Liver (tissue), 9 donors: ENCODE data around the gene BAG5. TPM values are rescaled to one million over a fixed set of nuclear protein-coding genes. Genes with fewer than 3 reads are reported as not detected.

Experiments
- DNase-seq: peaks from one replicate; pipeline ENCODE4 v3.0.0-alpha.2; 2017; ENCODE audit warnings: low spot score
- H3K27ac ChIP-seq, 2 donors: one replicate each; pipeline ENCODE4 v1.7.0; 2013; ENCODE audit warnings: inconsistent platforms in 2 of 2, low read length in 2 of 2, control low read depth in 1 of 2, low read depth in 1 of 2, mild to moderate bottlenecking in 1 of 2
- H3K27me3 ChIP-seq, 4 donors: one replicate each; pipeline versions ENCODE4 v1.6.1 to v1.7.0; 2013; ENCODE audit warnings: low read length in 3 of 4, inconsistent platforms in 1 of 4, mild to moderate bottlenecking in 1 of 4, moderate library complexity in 1 of 4; ENCODE audit not compliant: control insufficient read depth in 4 of 4, insufficient read depth in 4 of 4
- H3K36me3 ChIP-seq, 4 donors: one replicate each; pipeline versions ENCODE4 v1.6.1 to v1.7.0; 2013; ENCODE audit warnings: low read length in 3 of 4, mild to moderate bottlenecking in 3 of 4, low read depth in 1 of 4, moderate library complexity in 1 of 4; ENCODE audit not compliant: control insufficient read depth in 4 of 4, insufficient read depth in 3 of 4
- H3K4me1 ChIP-seq, 4 donors: one replicate each; pipeline versions ENCODE4 v1.6.1 to v1.7.0; 2013; ENCODE audit warnings: low read length in 3 of 4, mild to moderate bottlenecking in 3 of 4, moderate library complexity in 1 of 4; ENCODE audit not compliant: control insufficient read depth in 4 of 4, insufficient read depth in 4 of 4
- H3K4me3 ChIP-seq, 3 donors: one replicate each; pipeline versions ENCODE4 v1.6.1 to v1.7.0; 2013; ENCODE audit warnings: low read length in 3 of 3, control low read depth in 1 of 3, low read depth in 1 of 3, mild to moderate bottlenecking in 1 of 3
- H3K9ac ChIP-seq, 2 donors: one replicate each; pipeline ENCODE4 v1.7.0; 2013; ENCODE audit warnings: low read length in 2 of 2, mild to moderate bottlenecking in 2 of 2, moderate library complexity in 2 of 2, control low read depth in 1 of 2, low read depth in 1 of 2
- H3K9me3 ChIP-seq, 4 donors: one replicate each; pipeline versions ENCODE4 v1.6.1 to v1.7.0; 2013; ENCODE audit warnings: low read length in 3 of 4; ENCODE audit not compliant: control insufficient read depth in 4 of 4
- EGR1 ChIP-seq, 2 donors: IDR thresholded peaks; 2 replicates each; pipeline ENCODE4 v1.6.1; 2016 to 2018; ENCODE audit warnings: antibody characterized with exemption in 2 of 2, low read depth in 2 of 2
- FOXA1 ChIP-seq: IDR thresholded peaks from 2 replicates; pipeline ENCODE4 v1.6.1; 2016; ENCODE audit warnings: antibody characterized with exemption
- FOXA2 ChIP-seq: IDR thresholded peaks from 2 replicates; pipeline ENCODE4 v1.6.1; 2016; ENCODE audit warnings: antibody characterized with exemption
- GABPA ChIP-seq, 2 donors: IDR thresholded peaks in 1 of 2; conservative IDR thresholded peaks in 1 of 2; 2 replicates each; pipeline ENCODE4 v1.6.1; 2016; ENCODE audit warnings: antibody characterized with exemption in 2 of 2, mild to moderate bottlenecking in 1 of 2, moderate library complexity in 1 of 2
- HNF4A ChIP-seq, 2 donors: conservative IDR thresholded peaks; 2 replicates each; pipeline ENCODE4 v1.6.1; 2016; ENCODE audit warnings: antibody characterized with exemption in 2 of 2, mild to moderate bottlenecking in 2 of 2
- HNF4G ChIP-seq: IDR thresholded peaks from 2 replicates; pipeline ENCODE4 v1.6.1; 2016; ENCODE audit warnings: antibody characterized with exemption
- JUND ChIP-seq, 2 donors: IDR thresholded peaks; 2 replicates each; pipeline ENCODE4 v1.6.1; 2016; ENCODE audit warnings: antibody characterized with exemption in 2 of 2
- NR2F2 ChIP-seq: IDR thresholded peaks from 2 replicates; pipeline ENCODE4 v1.6.1; 2016; ENCODE audit warnings: antibody characterized with exemption
- RAD21 ChIP-seq, 2 donors: IDR thresholded peaks; 2 replicates each; pipeline ENCODE4 v1.6.1; 2016; ENCODE audit warnings: antibody characterized with exemption in 2 of 2, mild to moderate bottlenecking in 2 of 2
- RXRA ChIP-seq, 2 donors: IDR thresholded peaks; 2 replicates each; pipeline ENCODE4 v1.6.1; 2017 to 2018; ENCODE audit warnings: antibody characterized with exemption in 2 of 2, mild to moderate bottlenecking in 1 of 2
- SP1 ChIP-seq: IDR thresholded peaks from 2 replicates; pipeline ENCODE4 v1.6.1; 2018; ENCODE audit warnings: antibody characterized with exemption, mild to moderate bottlenecking
- TAF1 ChIP-seq: conservative IDR thresholded peaks from 2 replicates; pipeline ENCODE4 v1.6.1; 2016; ENCODE audit warnings: antibody characterized with exemption, mild to moderate bottlenecking
- YY1 ChIP-seq: IDR thresholded peaks from 2 replicates; pipeline ENCODE4 v1.6.1; 2016; ENCODE audit warnings: antibody characterized with exemption, mild to moderate bottlenecking
- WGBS: extraction: QIAGEN DNeasy Blood & Tissue Kit; methylation state at CpG from one replicate; pipeline ENCODE4 v1.1.7; 2013; 5-methylcytosine and 5-hydroxymethylcytosine counted together
- polyA plus RNA-seq, 2 donors: library from polyadenylated mRNA; stranded (reverse) in 1 of 2; unstranded in 1 of 2; fragments of 200-250 nt in 1 of 2; fragments of >200 nt in 1 of 2; fragmentation: Nextera tagmentation in 1 of 2; extraction: Ambion mirVana in 1 of 2; gene quantifications; one replicate each; pipeline versions ENCODE4 v1.2.1 to v1.2.3, GENCODE V29; 2013 to 2015
- total RNA-seq, 2 donors: library from RNA; depleted of rRNA; stranded (reverse); fragments of >200 nt; gene quantifications; one replicate each; pipeline ENCODE4 v1.2.3, GENCODE V29; 2014
- TF ChIP-seq, protein P1 (sequence below): IDR thresholded peaks from 2 replicates; pipeline ENCODE4 v1.6.1; 2016; ENCODE audit warnings: antibody characterized with exemption
- TF ChIP-seq, protein P2 (sequence below): fragments of 150-350 bp; IDR thresholded peaks from 2 replicates; pipeline ENCODE4 v1.5.1; 2017; ENCODE audit warnings: improper control_type of control experiment, low read depth, low read length; ENCODE audit not compliant: missing input control
- TF ChIP-seq, protein P3 (sequence below): IDR thresholded peaks from 2 replicates; pipeline ENCODE4 v1.6.1; 2016; ENCODE audit warnings: antibody characterized with exemption
- TF ChIP-seq, protein P4 (sequence below): IDR thresholded peaks from 2 replicates; pipeline ENCODE4 v1.6.1; 2016; ENCODE audit warnings: antibody characterized with exemption
- TF ChIP-seq, protein P5 (sequence below): IDR thresholded peaks from 2 replicates; pipeline ENCODE4 v1.6.1; 2016; ENCODE audit warnings: antibody characterized with exemption, mild to moderate bottlenecking
- donor health status: healthy.
- donor health status: healthy.
- donor health status: healthy.
- donor health status: healthy.
- donor health status: healthy.

BAG5 gene
- total and polyA plus RNA-seq, 4 donors = 5.4 to 12.5 (median 8.8) TPM

DNA sequence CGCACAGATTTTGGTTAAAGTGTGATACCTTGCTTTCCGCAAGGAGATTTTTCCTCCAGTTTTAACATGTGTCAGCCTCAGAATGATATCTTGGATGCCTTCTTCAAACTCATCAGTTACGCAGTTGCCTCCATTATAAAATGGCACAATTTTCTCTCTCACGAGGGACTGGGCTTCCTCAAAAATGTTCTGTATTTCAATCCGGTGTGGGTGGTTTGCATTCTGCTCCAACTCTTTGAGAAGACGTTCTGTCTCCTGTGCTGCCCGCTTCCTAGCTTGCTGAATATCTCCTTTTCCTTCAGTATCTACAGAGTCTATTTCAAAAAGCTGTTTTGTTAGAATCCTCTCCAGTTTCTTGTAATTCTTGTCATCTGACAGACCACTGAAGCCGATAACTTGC lies 1.8 kb downstream of the BAG5 start:
- TF ChIP-seq, protein P1, sequence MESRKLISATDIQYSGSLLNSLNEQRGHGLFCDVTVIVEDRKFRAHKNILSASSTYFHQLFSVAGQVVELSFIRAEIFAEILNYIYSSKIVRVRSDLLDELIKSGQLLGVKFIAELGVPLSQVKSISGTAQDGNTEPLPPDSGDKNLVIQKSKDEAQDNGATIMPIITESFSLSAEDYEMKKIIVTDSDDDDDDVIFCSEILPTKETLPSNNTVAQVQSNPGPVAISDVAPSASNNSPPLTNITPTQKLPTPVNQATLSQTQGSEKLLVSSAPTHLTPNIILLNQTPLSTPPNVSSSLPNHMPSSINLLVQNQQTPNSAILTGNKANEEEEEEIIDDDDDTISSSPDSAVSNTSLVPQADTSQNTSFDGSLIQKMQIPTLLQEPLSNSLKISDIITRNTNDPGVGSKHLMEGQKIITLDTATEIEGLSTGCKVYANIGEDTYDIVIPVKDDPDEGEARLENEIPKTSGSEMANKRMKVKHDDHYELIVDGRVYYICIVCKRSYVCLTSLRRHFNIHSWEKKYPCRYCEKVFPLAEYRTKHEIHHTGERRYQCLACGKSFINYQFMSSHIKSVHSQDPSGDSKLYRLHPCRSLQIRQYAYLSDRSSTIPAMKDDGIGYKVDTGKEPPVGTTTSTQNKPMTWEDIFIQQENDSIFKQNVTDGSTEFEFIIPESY = no peak
- TF ChIP-seq FOXA1 (no peak), RAD21 (IDR thresholded peaks at IDR 0.05) (no peak), NR2F2 (no peak), TAF1 (no peak), HNF4A (conservative IDR thresholded peaks at IDR 0.05) (no peak), GABPA (IDR thresholded peaks at IDR 0.05 in 1 of 2, conservative IDR thresholded peaks at IDR 0.05 in 1 of 2) (no peak), SP1 (no peak), JUND (IDR thresholded peaks at IDR 0.05) (no peak)
- TF ChIP-seq, protein P2, sequence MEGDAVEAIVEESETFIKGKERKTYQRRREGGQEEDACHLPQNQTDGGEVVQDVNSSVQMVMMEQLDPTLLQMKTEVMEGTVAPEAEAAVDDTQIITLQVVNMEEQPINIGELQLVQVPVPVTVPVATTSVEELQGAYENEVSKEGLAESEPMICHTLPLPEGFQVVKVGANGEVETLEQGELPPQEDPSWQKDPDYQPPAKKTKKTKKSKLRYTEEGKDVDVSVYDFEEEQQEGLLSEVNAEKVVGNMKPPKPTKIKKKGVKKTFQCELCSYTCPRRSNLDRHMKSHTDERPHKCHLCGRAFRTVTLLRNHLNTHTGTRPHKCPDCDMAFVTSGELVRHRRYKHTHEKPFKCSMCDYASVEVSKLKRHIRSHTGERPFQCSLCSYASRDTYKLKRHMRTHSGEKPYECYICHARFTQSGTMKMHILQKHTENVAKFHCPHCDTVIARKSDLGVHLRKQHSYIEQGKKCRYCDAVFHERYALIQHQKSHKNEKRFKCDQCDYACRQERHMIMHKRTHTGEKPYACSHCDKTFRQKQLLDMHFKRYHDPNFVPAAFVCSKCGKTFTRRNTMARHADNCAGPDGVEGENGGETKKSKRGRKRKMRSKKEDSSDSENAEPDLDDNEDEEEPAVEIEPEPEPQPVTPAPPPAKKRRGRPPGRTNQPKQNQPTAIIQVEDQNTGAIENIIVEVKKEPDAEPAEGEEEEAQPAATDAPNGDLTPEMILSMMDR = no peak
- no peak for DNase-seq
- Histone ChIP-seq H3K4me3 (no peak overlapping the region), H3K9ac (no peak overlapping the region), H3K9me3 (no peaks in the 10 kb centered on the region), H3K36me3 (peaks cover 1 to 17% (median 6%) of the 10 kb centered on the region in 4 donors), H3K27me3 (no peaks in the 10 kb centered on the region), H3K4me1 (peaks cover 2 to 55% (median 39%) of the 10 kb centered on the region in 4 donors), H3K27ac (no peak overlapping the region)
- WGBS = 77% methylated on average over 8 of the region's 8 CpGs

DNA sequence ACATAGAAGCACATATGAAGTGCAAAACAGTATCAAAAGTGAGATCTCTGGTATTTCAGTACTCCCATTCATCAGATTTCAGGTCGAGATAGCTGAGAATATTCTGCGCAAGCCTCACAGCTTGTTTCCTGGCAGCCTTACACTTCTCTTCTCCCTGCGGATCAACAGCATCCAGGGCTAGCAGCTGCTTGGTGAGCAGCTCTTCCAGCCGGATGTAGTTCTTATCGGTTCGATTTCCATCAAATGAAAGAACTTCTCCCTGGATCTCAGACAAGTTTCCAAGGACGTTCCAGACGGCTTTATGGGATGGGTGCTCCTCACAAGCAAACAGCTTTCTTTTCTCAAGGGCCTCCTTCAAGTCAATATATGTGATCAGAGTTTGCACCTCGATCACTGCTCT lies 2.7 kb downstream of the BAG5 start:
- Histone ChIP-seq H3K4me3 (no peak overlapping the region), H3K9ac (no peak overlapping the region), H3K36me3 (peaks cover 1 to 17% (median 6%) of the 10 kb centered on the region in 4 donors), H3K9me3 (no peaks in the 10 kb centered on the region), H3K27me3 (no peaks in the 10 kb centered on the region), H3K4me1 (peaks cover 2 to 54% (median 38%) of the 10 kb centered on the region in 4 donors), H3K27ac (no peak overlapping the region)
- no peak for DNase-seq
- 83% methylated on average over 9 of the region's 9 CpGs for WGBS
- no peak for TF ChIP-seq TAF1
- no peak for TF ChIP-seq RAD21 (IDR thresholded peaks at IDR 0.05)
- TF ChIP-seq, protein P3, sequence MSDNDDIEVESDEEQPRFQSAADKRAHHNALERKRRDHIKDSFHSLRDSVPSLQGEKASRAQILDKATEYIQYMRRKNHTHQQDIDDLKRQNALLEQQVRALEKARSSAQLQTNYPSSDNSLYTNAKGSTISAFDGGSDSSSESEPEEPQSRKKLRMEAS = no peak
- TF ChIP-seq, protein P1 = no peak
- TF ChIP-seq HNF4G = no peak
- TF ChIP-seq, protein P2 = no peak
- TF ChIP-seq HNF4A (conservative IDR thresholded peaks at IDR 0.05) = no peak
- no peak for TF ChIP-seq FOXA2
- TF ChIP-seq NR2F2 = no peak
- TF ChIP-seq SP1 = no peak
- no peak for TF ChIP-seq JUND (IDR thresholded peaks at IDR 0.05)
- no peak for TF ChIP-seq RXRA (IDR thresholded peaks at IDR 0.05)
- TF ChIP-seq EGR1 (IDR thresholded peaks at IDR 0.05; ENCODE audit: low read depth in 2 of 2) = no peak
- TF ChIP-seq FOXA1 = no peak
- TF ChIP-seq, protein P4, sequence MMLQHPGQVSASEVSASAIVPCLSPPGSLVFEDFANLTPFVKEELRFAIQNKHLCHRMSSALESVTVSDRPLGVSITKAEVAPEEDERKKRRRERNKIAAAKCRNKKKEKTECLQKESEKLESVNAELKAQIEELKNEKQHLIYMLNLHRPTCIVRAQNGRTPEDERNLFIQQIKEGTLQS = no peak
- TF ChIP-seq, protein P5, sequence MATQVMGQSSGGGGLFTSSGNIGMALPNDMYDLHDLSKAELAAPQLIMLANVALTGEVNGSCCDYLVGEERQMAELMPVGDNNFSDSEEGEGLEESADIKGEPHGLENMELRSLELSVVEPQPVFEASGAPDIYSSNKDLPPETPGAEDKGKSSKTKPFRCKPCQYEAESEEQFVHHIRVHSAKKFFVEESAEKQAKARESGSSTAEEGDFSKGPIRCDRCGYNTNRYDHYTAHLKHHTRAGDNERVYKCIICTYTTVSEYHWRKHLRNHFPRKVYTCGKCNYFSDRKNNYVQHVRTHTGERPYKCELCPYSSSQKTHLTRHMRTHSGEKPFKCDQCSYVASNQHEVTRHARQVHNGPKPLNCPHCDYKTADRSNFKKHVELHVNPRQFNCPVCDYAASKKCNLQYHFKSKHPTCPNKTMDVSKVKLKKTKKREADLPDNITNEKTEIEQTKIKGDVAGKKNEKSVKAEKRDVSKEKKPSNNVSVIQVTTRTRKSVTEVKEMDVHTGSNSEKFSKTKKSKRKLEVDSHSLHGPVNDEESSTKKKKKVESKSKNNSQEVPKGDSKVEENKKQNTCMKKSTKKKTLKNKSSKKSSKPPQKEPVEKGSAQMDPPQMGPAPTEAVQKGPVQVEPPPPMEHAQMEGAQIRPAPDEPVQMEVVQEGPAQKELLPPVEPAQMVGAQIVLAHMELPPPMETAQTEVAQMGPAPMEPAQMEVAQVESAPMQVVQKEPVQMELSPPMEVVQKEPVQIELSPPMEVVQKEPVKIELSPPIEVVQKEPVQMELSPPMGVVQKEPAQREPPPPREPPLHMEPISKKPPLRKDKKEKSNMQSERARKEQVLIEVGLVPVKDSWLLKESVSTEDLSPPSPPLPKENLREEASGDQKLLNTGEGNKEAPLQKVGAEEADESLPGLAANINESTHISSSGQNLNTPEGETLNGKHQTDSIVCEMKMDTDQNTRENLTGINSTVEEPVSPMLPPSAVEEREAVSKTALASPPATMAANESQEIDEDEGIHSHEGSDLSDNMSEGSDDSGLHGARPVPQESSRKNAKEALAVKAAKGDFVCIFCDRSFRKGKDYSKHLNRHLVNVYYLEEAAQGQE = no peak
- no peak for TF ChIP-seq GABPA (IDR thresholded peaks at IDR 0.05 in 1 of 2, conservative IDR thresholded peaks at IDR 0.05 in 1 of 2)
- no peak for TF ChIP-seq YY1
